ENCODE results near the gene FRMD3.

DNA sequence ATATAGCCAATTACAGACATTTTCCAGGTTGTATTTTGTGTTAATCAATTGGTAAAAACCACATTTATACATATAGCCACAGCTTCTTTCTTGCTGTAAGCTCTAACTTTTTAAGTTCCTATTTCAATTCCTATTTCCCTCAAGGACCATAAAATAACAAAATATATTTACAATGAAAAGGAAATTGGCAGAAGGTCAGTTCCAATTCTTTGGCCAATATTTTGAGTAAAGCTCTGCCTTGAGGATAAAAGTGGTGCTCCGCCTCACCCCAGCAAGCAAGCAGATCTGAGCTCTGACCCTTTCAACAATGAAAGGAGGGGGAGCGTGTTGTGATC is 271.9 kb downstream of the FRMD3 start:
- TF ChIP-seq YY1 (IDR thresholded peaks at IDR 0.05) = no peak
- TF ChIP-seq, protein P1, sequence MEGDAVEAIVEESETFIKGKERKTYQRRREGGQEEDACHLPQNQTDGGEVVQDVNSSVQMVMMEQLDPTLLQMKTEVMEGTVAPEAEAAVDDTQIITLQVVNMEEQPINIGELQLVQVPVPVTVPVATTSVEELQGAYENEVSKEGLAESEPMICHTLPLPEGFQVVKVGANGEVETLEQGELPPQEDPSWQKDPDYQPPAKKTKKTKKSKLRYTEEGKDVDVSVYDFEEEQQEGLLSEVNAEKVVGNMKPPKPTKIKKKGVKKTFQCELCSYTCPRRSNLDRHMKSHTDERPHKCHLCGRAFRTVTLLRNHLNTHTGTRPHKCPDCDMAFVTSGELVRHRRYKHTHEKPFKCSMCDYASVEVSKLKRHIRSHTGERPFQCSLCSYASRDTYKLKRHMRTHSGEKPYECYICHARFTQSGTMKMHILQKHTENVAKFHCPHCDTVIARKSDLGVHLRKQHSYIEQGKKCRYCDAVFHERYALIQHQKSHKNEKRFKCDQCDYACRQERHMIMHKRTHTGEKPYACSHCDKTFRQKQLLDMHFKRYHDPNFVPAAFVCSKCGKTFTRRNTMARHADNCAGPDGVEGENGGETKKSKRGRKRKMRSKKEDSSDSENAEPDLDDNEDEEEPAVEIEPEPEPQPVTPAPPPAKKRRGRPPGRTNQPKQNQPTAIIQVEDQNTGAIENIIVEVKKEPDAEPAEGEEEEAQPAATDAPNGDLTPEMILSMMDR (IDR thresholded peaks at IDR 0.05; ENCODE audit: low read depth, low read length, missing input control) = no peak
- TF ChIP-seq, protein P2, sequence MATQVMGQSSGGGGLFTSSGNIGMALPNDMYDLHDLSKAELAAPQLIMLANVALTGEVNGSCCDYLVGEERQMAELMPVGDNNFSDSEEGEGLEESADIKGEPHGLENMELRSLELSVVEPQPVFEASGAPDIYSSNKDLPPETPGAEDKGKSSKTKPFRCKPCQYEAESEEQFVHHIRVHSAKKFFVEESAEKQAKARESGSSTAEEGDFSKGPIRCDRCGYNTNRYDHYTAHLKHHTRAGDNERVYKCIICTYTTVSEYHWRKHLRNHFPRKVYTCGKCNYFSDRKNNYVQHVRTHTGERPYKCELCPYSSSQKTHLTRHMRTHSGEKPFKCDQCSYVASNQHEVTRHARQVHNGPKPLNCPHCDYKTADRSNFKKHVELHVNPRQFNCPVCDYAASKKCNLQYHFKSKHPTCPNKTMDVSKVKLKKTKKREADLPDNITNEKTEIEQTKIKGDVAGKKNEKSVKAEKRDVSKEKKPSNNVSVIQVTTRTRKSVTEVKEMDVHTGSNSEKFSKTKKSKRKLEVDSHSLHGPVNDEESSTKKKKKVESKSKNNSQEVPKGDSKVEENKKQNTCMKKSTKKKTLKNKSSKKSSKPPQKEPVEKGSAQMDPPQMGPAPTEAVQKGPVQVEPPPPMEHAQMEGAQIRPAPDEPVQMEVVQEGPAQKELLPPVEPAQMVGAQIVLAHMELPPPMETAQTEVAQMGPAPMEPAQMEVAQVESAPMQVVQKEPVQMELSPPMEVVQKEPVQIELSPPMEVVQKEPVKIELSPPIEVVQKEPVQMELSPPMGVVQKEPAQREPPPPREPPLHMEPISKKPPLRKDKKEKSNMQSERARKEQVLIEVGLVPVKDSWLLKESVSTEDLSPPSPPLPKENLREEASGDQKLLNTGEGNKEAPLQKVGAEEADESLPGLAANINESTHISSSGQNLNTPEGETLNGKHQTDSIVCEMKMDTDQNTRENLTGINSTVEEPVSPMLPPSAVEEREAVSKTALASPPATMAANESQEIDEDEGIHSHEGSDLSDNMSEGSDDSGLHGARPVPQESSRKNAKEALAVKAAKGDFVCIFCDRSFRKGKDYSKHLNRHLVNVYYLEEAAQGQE (IDR thresholded peaks at IDR 0.05) = no peak
